ENCODE measurements around the gene OTX2. TPM values are rescaled to one million over a fixed set of nuclear protein-coding genes. Genes with fewer than 3 reads are reported as not detected.

OTX2 gene

Small RNAs within 50 kb of the gene (small RNA-seq; reads per million reads assigned to genes)
- gene RN7SL461P = not detected
- gene RNU6-1204P = not detected
